ENCODE results near the gene TAGLN. TPM values are rescaled to one million over a fixed set of nuclear protein-coding genes. Genes with fewer than 3 reads are reported as not detected.

Gene TAGLN
- polyA plus RNA-seq, 1 of the 3 experiments (the other 2 are of a cell fraction) = 519 TPM

DNA sequence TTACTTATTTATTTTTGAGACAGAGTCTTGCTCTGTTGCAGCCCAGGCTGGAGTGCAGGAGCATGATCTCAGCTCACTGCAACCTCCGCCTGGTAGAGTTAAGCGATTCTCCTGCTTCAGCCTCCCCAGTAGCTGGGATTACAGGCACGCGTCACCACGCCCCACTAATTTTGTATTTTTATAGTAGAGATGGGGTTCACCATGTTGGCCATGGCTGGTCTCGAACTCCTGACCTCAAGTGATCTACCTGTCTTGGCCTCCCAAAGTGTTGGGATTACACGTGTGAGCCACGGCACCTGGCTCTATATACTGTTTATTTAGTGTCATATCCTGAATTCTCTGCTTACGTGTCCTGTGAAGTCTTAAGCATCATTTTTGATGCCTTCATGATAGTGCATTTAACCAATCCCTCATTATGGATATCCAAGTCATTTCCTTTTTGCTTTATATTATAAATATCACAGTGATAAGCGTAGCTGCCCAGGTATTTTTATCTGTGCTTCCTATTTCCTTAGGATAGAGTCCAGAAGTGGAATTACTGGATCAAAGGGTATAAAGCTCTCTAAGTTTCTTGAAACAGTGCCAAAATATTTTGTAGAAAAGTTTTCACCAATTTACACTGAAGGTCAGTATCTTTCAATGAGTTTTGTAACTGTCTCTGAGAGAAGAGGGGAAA, 21.5 kb upstream of the TAGLN start (continued):
- TF ChIP-seq, protein P1, sequence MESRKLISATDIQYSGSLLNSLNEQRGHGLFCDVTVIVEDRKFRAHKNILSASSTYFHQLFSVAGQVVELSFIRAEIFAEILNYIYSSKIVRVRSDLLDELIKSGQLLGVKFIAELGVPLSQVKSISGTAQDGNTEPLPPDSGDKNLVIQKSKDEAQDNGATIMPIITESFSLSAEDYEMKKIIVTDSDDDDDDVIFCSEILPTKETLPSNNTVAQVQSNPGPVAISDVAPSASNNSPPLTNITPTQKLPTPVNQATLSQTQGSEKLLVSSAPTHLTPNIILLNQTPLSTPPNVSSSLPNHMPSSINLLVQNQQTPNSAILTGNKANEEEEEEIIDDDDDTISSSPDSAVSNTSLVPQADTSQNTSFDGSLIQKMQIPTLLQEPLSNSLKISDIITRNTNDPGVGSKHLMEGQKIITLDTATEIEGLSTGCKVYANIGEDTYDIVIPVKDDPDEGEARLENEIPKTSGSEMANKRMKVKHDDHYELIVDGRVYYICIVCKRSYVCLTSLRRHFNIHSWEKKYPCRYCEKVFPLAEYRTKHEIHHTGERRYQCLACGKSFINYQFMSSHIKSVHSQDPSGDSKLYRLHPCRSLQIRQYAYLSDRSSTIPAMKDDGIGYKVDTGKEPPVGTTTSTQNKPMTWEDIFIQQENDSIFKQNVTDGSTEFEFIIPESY (IDR thresholded peaks at IDR 0.05; ENCODE audit: borderline replicate concordance, low read depth) = no peak
- no peak for TF ChIP-seq GATA2 (CRISPR knock-in tag; IDR thresholded peaks at IDR 0.05)
- TF ChIP-seq NRF1 (IDR thresholded peaks at IDR 0.05; ENCODE audit: low read depth, low read length) = no peak

GRCh38 chr11:117178210-117179034, 20.7 kb upstream of the TAGLN start, which contains the start of gene SIDT2:
TSS of gene SIDT2 (plus strand) at chr11:117178743. CDS start at chr11:117179264, 521 bp downstream.
- peak within 1 kb of the TSS; percentile 99 for H3K4me2 ChIP-seq
- peak within 1 kb of the TSS; percentile 42 to 82 for H3K27ac ChIP-seq (ENCODE audit: low read depth in 2 of 2, low read length in 1 of 2)
- ChIA-PET CTCF (interaction anchor here (0.6 to 6.4 kb wide), 7 partner anchors 8 to 387 kb away, joined by 3 to 54 read pairs (median 3); partner anchors contain the start of genes APOA5, PCSK7 and RNF214), POLR2A (interaction anchor here (0.7 to 1.0 kb wide), 3 partner anchors 16 to 32 kb away, joined by 3 read pairs; no protein-coding TSS in a partner anchor)
- peaks cover 10 to 21% of the 10 kb centered on the region in 2 experiments; a peak in 2 of 4 replicates for H3K4me1 ChIP-seq (ENCODE audit: control insufficient read depth in 1 of 2, insufficient read depth in 2 of 2, low read depth in 1 of 2, low read length in 1 of 2)
- H3K4me3 ChIP-seq (ENCODE audit: low read depth in 2 of 2, low read length in 1 of 2) = peak within 1 kb of the TSS; percentile 76 to 77
- 5% methylated on average over 38 of the region's 51 CpGs for WGBS (ENCODE audit: low lambda C conversion rate)
- H2AFZ ChIP-seq (ENCODE audit: low read depth) = peak within 1 kb of the TSS; percentile 78
- peak; percentile 92 for DNase-seq
- H3K9me2 ChIP-seq = no peaks in the 10 kb centered on the region
- H3K79me2 ChIP-seq (ENCODE audit: insufficient read depth) = peaks cover 11% of the 10 kb centered on the region; the same call in 1 of the 2 replicates
- H3K36me3 ChIP-seq (replicated peaks in 1 of 2; ENCODE audit: control insufficient read depth in 1 of 2, insufficient read depth in 2 of 2, low read length in 1 of 2) = peaks cover 8 to 12% of the 10 kb centered on the region in 2 experiments
- H3K9me3 ChIP-seq = no peaks in the 10 kb centered on the region
- H3F3A ChIP-seq (replicated peaks; ENCODE audit: insufficient read depth) = peaks cover 20% of the 10 kb centered on the region
- H3K27me3 ChIP-seq (ENCODE audit: insufficient read depth) = no peaks in the 10 kb centered on the region
- H4K20me1 ChIP-seq (ENCODE audit: insufficient read depth) = no peaks in the 10 kb centered on the region
- peak within 1 kb of the TSS; percentile 81 for H3K9ac ChIP-seq
- TF ChIP-seq MEF2A (IDR thresholded peaks at IDR 0.05; ENCODE audit: borderline replicate concordance, low read depth) = 0 out of 2 replicates have a peak, but pooled peaks have one; percentile 10
- TF ChIP-seq, protein P2, sequence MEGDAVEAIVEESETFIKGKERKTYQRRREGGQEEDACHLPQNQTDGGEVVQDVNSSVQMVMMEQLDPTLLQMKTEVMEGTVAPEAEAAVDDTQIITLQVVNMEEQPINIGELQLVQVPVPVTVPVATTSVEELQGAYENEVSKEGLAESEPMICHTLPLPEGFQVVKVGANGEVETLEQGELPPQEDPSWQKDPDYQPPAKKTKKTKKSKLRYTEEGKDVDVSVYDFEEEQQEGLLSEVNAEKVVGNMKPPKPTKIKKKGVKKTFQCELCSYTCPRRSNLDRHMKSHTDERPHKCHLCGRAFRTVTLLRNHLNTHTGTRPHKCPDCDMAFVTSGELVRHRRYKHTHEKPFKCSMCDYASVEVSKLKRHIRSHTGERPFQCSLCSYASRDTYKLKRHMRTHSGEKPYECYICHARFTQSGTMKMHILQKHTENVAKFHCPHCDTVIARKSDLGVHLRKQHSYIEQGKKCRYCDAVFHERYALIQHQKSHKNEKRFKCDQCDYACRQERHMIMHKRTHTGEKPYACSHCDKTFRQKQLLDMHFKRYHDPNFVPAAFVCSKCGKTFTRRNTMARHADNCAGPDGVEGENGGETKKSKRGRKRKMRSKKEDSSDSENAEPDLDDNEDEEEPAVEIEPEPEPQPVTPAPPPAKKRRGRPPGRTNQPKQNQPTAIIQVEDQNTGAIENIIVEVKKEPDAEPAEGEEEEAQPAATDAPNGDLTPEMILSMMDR (IDR thresholded peaks at IDR 0.05) = no peak
- no peak for TF ChIP-seq SMC3 (IDR thresholded peaks at IDR 0.05; ENCODE audit: low read depth, low read length)
- TF ChIP-seq MXI1 (IDR thresholded peaks at IDR 0.05; ENCODE audit: low read depth, low read length) = peak; percentile 76
- TF ChIP-seq ELF1 (IDR thresholded peaks at IDR 0.05) = 0 out of 2 replicates have a peak, but pooled peaks have one; percentile 17
- no peak for TF ChIP-seq EZH2phosphoT487 (IDR thresholded peaks at IDR 0.05; ENCODE audit: borderline replicate concordance, low read depth)
- TF ChIP-seq, protein P3, sequence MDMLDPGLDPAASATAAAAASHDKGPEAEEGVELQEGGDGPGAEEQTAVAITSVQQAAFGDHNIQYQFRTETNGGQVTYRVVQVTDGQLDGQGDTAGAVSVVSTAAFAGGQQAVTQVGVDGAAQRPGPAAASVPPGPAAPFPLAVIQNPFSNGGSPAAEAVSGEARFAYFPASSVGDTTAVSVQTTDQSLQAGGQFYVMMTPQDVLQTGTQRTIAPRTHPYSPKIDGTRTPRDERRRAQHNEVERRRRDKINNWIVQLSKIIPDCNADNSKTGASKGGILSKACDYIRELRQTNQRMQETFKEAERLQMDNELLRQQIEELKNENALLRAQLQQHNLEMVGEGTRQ (IDR thresholded peaks at IDR 0.05; ENCODE audit: borderline replicate concordance, low read depth, low read length) = no peak
- no peak for TF ChIP-seq REST (IDR thresholded peaks at IDR 0.05; ENCODE audit: low read depth, low read length)
- TF ChIP-seq PBX3 (IDR thresholded peaks at IDR 0.05) = peak; percentile 59
- TF ChIP-seq SIN3A (IDR thresholded peaks at IDR 0.05; ENCODE audit: borderline replicate concordance, low read depth, low read length) = peak; percentile 61; the same call in 1 of the 2 replicates
- TF ChIP-seq MAX (IDR thresholded peaks at IDR 0.05; ENCODE audit: low read depth) = peak; percentile 99
- no peak for TF ChIP-seq FOXM1 (IDR thresholded peaks at IDR 0.05; ENCODE audit: low read depth)
- TF ChIP-seq RXRA (IDR thresholded peaks at IDR 0.05; ENCODE audit: borderline replicate concordance, low read depth) = no peak
- TF ChIP-seq GABPA (IDR thresholded peaks at IDR 0.05; ENCODE audit: low read depth) = no peak
- TF ChIP-seq RAD21 (IDR thresholded peaks at IDR 0.05; ENCODE audit: low read length) = no peak
- no peak for TF ChIP-seq GATA2 (CRISPR knock-in tag; IDR thresholded peaks at IDR 0.05)
